IMR-90 (cell line): ENCODE results near the gene SBF1. TPM values are rescaled to one million over a fixed set of nuclear protein-coding genes. Genes with fewer than 3 reads are reported as not detected.

Experiments
- ATAC-seq: fragments of 200-7000 bp; cut with Tn5 transposase; 2 replicates; pipeline ENCODE4 v1.9.1; 2020; ENCODE audit warnings: low read depth, mild to moderate bottlenecking, moderate library complexity
- BruUV-seq: library from RNA; stranded (reverse); fragments of 400-500 nt; replicated peaks from 2 replicates; lab custom pipeline; 2021; lab: Mats Ljungman, UMichigan
- CTCF ChIA-PET: fragments of 300-600 bp; formaldehyde crosslinking; extraction: SDS; loops from one replicate; lab custom pipeline; 2021; ENCODE audit warnings: antibody characterized with exemption; lab: Yijun Ruan, JAX
- POLR2A ChIA-PET: fragments of 300-600 bp; sonication (Branson Sonifier 250); formaldehyde crosslinking; loops from one replicate; lab custom pipeline; 2022; ENCODE audit warnings: antibody characterized with exemption; ENCODE audit not compliant: unreplicated experiment; lab: Charles Lee
- DNase-seq: peaks from one replicate; pipeline ENCODE4 v3.0.0; 2013
- H2AFZ ChIP-seq: replicated peaks from 2 replicates; pipeline ENCODE3; 2013; ENCODE audit warnings: low read length, mild to moderate bottlenecking; ENCODE audit not compliant: poor library complexity
- H2AK5ac ChIP-seq: 2 replicates; pipeline ENCODE4 v1.6.1; 2013; ENCODE audit warnings: low read depth, low read length, inconsistent platforms
- H2AK9ac ChIP-seq: replicated peaks from 2 replicates; pipeline ENCODE3; 2013; ENCODE audit warnings: mild to moderate bottlenecking, low read depth, low read length, moderate library complexity; ENCODE audit not compliant: poor library complexity
- H2BK120ac ChIP-seq: 2 replicates; pipeline ENCODE4 v1.6.1; 2013; ENCODE audit warnings: low read depth, low read length, inconsistent platforms
- H2BK15ac ChIP-seq: 3 replicates; pipeline ENCODE4 v1.6.1; 2013; ENCODE audit warnings: low read depth, low read length, inconsistent platforms
- H2BK20ac ChIP-seq: 2 replicates; pipeline ENCODE4 v1.6.1; 2013; ENCODE audit warnings: low read depth, mild to moderate bottlenecking, inconsistent platforms, low read length, moderate library complexity
- H2BK5ac ChIP-seq: 2 replicates; pipeline ENCODE4 v1.6.1; 2013; ENCODE audit warnings: mild to moderate bottlenecking, low read depth, low read length, inconsistent platforms; ENCODE audit not compliant: poor library complexity, severe bottlenecking
- H3K14ac ChIP-seq: replicated peaks from 2 replicates; pipeline ENCODE4 v1.6.1; 2013; ENCODE audit warnings: low read depth, low read length, inconsistent platforms
- H3K18ac ChIP-seq: 2 replicates; pipeline ENCODE4 v1.6.1; 2013; ENCODE audit warnings: low read depth, low read length, control low read depth
- H3K23ac ChIP-seq: 2 replicates; pipeline ENCODE4 v1.6.1; 2013; ENCODE audit warnings: low read depth, low read length, inconsistent platforms
- H3K27ac ChIP-seq: 2 replicates; pipeline ENCODE4 v1.5.1; 2013; ENCODE audit warnings: mild to moderate bottlenecking, control low read depth, low read length; ENCODE audit not compliant: insufficient read depth
- H3K27me3 ChIP-seq: 2 replicates; pipeline ENCODE4 v1.6.1; 2013; ENCODE audit warnings: low read length; ENCODE audit not compliant: control insufficient read depth, insufficient read depth
- H3K36me3 ChIP-seq: 2 replicates; pipeline ENCODE4 v1.6.1; 2013; ENCODE audit warnings: low read length, mixed read lengths; ENCODE audit not compliant: control insufficient read depth, insufficient read depth
- H3K4ac ChIP-seq: 2 replicates; pipeline ENCODE4 v1.6.1; 2013; ENCODE audit warnings: low read depth, low read length, inconsistent platforms
- H3K4me1 ChIP-seq: 2 replicates; pipeline ENCODE4 v1.6.1; 2013; ENCODE audit warnings: low read length, mixed read lengths; ENCODE audit not compliant: control insufficient read depth, insufficient read depth
- H3K4me2 ChIP-seq: 2 replicates; pipeline ENCODE4 v1.6.1; 2013; ENCODE audit warnings: low read depth, mild to moderate bottlenecking, control low read depth, low read length, moderate library complexity
- H3K4me3 ChIP-seq: 2 replicates; pipeline ENCODE4 v1.5.1; 2013; ENCODE audit warnings: low read depth, mild to moderate bottlenecking, control low read depth, low read length, moderate library complexity; ENCODE audit not compliant: insufficient read depth
- H3K56ac ChIP-seq: 2 replicates; pipeline ENCODE4 v1.6.1; 2013; ENCODE audit warnings: low read length, inconsistent platforms; ENCODE audit not compliant: insufficient read depth; ENCODE audit errors: extremely low read depth
- H3K79me1 ChIP-seq, 2 experiments: 2 replicates each; pipeline ENCODE4 v1.6.1; 2013; ENCODE audit warnings: low read length in 2 of 2, inconsistent platforms in 1 of 2, low read depth in 1 of 2
- H3K9ac ChIP-seq: 2 replicates; pipeline ENCODE4 v1.6.1; 2013; ENCODE audit warnings: low read depth, low read length, control low read depth
- H3K9me1 ChIP-seq: 2 replicates; pipeline ENCODE4 v1.6.1; 2013; ENCODE audit warnings: low read length, inconsistent platforms; ENCODE audit not compliant: insufficient read depth
- H3K9me3 ChIP-seq: 2 replicates; pipeline ENCODE4 v1.6.1; 2013; ENCODE audit warnings: low read length; ENCODE audit not compliant: control insufficient read depth, insufficient read depth
- H4K20me1 ChIP-seq: 2 replicates; pipeline ENCODE4 v1.6.1; 2013; ENCODE audit warnings: low read length, inconsistent platforms; ENCODE audit not compliant: insufficient read depth
- H4K5ac ChIP-seq: 2 replicates; pipeline ENCODE4 v1.6.1; 2013; ENCODE audit warnings: mild to moderate bottlenecking, low read depth, low read length, control low read depth
- H4K8ac ChIP-seq, 2 experiments: 2 replicates each; pipeline ENCODE4 v1.6.1; 2013; ENCODE audit warnings: low read depth in 2 of 2, low read length in 2 of 2, control low read depth in 1 of 2, inconsistent platforms in 1 of 2
- H4K91ac ChIP-seq: 2 replicates; pipeline ENCODE4 v1.6.1; 2013; ENCODE audit warnings: low read depth, low read length, inconsistent platforms; ENCODE audit not compliant: insufficient read depth
- CEBPB ChIP-seq: IDR thresholded peaks from 2 replicates; pipeline ENCODE4 v1.6.1; 2012; ENCODE audit warnings: low read depth, low read length, improper control_type of control experiment
- CHD1 ChIP-seq: IDR thresholded peaks from 2 replicates; pipeline ENCODE4 v1.6.1; 2012; ENCODE audit warnings: low read depth, low read length, improper control_type of control experiment
- ELK1 ChIP-seq: fragments of 150-350 bp; IDR thresholded peaks from 2 replicates; pipeline ENCODE4 v1.6.1; 2016; ENCODE audit warnings: low read depth, mild to moderate bottlenecking, low read length, moderate library complexity, borderline replicate concordance
- FOS ChIP-seq: fragments of 150-350 bp; IDR thresholded peaks from 2 replicates; pipeline ENCODE4 v1.6.1; 2016; ENCODE audit warnings: low read depth, low read length
- MAFK ChIP-seq: IDR thresholded peaks from 2 replicates; pipeline ENCODE4 v1.6.1; 2012; ENCODE audit warnings: low read depth, low read length, improper control_type of control experiment
- MXI1 ChIP-seq: IDR thresholded peaks from 2 replicates; pipeline ENCODE4 v1.6.1; 2012; ENCODE audit warnings: low read depth, mild to moderate bottlenecking, low read length, moderate library complexity, borderline replicate concordance
- NFE2L2 ChIP-seq: fragments of 150-350 bp; IDR thresholded peaks from 2 replicates; pipeline ENCODE4 v1.6.1; 2016; ENCODE audit warnings: low read depth, mild to moderate bottlenecking, low read length
- RCOR1 ChIP-seq: IDR thresholded peaks from 2 replicates; pipeline ENCODE4 v1.6.1; 2012; ENCODE audit warnings: mild to moderate bottlenecking, low read length, improper control_type of control experiment; ENCODE audit not compliant: insufficient replicate concordance
- SMC3 ChIP-seq: fragments of 150-350 bp; IDR thresholded peaks from 2 replicates; pipeline ENCODE4 v1.6.1; 2016; ENCODE audit warnings: low read depth, mild to moderate bottlenecking, antibody characterized with exemption, low read length, moderate library complexity
- USF2 ChIP-seq: fragments of 150-350 bp; IDR thresholded peaks from 2 replicates; pipeline ENCODE4 v1.6.1; 2017; ENCODE audit warnings: mild to moderate bottlenecking, antibody characterized with exemption, low read length, low read depth
- WGBS, 2 experiments: methylation state at CpG; one replicate each; pipeline versions ENCODE4 v1.1.5 to v1.1.7; 2013; ENCODE audit warnings: missing lambda C conversion rate in 2 of 2; ENCODE audit not compliant: insufficient read length in 1 of 2; ENCODE audit errors: extremely low coverage in 2 of 2; 5-methylcytosine and 5-hydroxymethylcytosine counted together
- dilution Hi-C: fragments of 300-500 bp; cut with HindIII; formaldehyde crosslinking; loops from one replicate; pipeline ENCODE4 v1.14.3; 2018; ENCODE audit warnings: low sequenced_read_pairs; ENCODE audit not compliant: unreplicated experiment
- in situ Hi-C: fragments of 300-500 bp; cut with MboI; formaldehyde crosslinking; loops from 3 replicates; pipeline ENCODE4 v1.14.3; 2019; ENCODE audit warnings: low sequenced_read_pairs, inconsistent platforms, mixed read lengths
- intact Hi-C: fragments of 100-400 bp; cut with micrococcal nuclease; formaldehyde crosslinking; loops from 2 replicates; pipeline ENCODE4 v1.10.0; 2022
- polyA plus RNA-seq, 3 experiments: library from polyadenylated mRNA; depleted of rRNA; stranded (reverse); fragments of >200 nt; gene quantifications; 2 replicates each; pipeline ENCODE4 v1.2.3, GENCODE V29; 2012; ENCODE audit warnings: low replicate concordance in 1 of 3
- total RNA-seq: library from RNA; depleted of rRNA; stranded (reverse); fragments of >200 nt; gene quantifications from 2 replicates; pipeline ENCODE4 v1.2.3, GENCODE V29; 2012

SBF1 gene
- total and polyA plus RNA-seq, 2 of the 4 experiments (the other 2 are of a cell fraction), result 21.5 to 33.2 TPM

DNA sequence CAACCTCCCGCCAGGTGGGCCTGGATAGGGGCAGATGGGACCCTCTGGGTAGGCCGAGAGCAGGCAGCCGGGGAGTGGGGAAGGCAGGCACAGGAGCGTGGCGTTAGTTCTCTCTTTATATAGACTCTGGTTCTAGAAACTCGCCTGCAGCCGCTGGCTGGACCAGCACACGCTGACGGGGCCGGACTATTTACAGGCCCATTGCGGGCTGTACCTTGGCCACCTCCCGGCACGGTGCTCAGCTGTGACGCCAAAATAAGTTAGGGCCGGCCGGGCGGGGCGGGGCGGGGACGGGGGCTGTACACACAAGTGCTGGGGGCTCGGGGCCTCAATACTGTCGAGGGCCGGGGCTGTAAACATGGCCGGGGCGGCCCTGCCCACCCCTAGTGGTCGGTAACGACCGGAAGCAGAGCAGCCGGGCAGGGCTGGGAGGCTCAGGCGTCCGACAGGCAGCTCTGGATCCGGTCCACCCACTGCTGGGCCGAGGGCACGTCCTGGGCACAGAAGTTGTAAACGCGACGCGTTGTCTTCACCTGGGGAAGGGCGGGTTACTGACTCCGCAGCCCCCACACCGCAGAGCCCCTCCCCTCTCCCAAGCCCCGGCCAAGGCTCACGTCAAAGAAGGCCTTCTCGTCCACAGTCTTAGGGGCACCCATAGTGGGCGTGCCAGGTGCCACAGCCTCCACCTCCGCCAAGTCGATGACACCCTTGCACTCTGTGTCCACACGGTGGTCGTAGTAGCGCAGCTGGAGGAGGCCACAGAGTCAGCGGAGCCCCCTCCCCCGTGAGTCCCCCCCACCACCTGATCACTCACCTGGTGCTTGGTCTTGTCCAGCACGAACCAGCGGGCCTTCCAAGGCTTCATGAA is 27.9 kb downstream of the SBF1 start (continued):
- no peak for TF ChIP-seq NFE2L2

GRCh38 chr22:50445880-50446707 is 28.7 kb downstream of the SBF1 start:
- no peak overlapping the region for H4K5ac ChIP-seq
- dilution Hi-C loops (no loop called here), intact Hi-C loops (no loop called here), in situ Hi-C loops (no loop called here)
- ATAC-seq (no peak), DNase-seq (no peak)
- H3K4ac ChIP-seq, result no peak overlapping the region
- no peaks in the 10 kb centered on the region for H3K4me1 ChIP-seq
- no peak overlapping the region for H2AFZ ChIP-seq
- H3K36me3 ChIP-seq, result peaks cover 56% of the 10 kb centered on the region
- no peaks in the 10 kb centered on the region for H3K9me3 ChIP-seq
- peaks cover 0 to 16% of the 10 kb centered on the region in 2 experiments; a peak in 1 of 4 replicates for H3K79me1 ChIP-seq
- no peak overlapping the region for H3K23ac ChIP-seq
- H2AK5ac ChIP-seq, result no peak overlapping the region
- no TSS peak for BruUV-seq
- no peak overlapping the region for H2BK5ac ChIP-seq
- H3K4me3 ChIP-seq, result no peak overlapping the region
- H4K20me1 ChIP-seq, result peaks cover 28% of the 10 kb centered on the region
- H2BK15ac ChIP-seq, result no peak overlapping the region
- no peak overlapping the region for H3K18ac ChIP-seq
- H3K56ac ChIP-seq, result no peak overlapping the region
- CTCF ChIA-PET, result no interaction called here
- no peak overlapping the region for H3K4me2 ChIP-seq
- WGBS, 2 experiments, result 91% methylated on average over 5 of the region's 17 CpGs; no CpG with 5 or more reads in 1 of the 2 experiments
- no peak for TF ChIP-seq MXI1
- no peak for TF ChIP-seq ELK1
- no peak for TF ChIP-seq CHD1
- no peak for TF ChIP-seq USF2
- TF ChIP-seq FOS, result no peak
- no peak for TF ChIP-seq MAFK
- TF ChIP-seq CEBPB, result no peak
- no peak for TF ChIP-seq SMC3
- no peak for TF ChIP-seq RCOR1
- no peak overlapping the region for H2AK9ac ChIP-seq
- POLR2A ChIA-PET, result no interaction called here
- H3K27me3 ChIP-seq, result no peaks in the 10 kb centered on the region
- H4K8ac ChIP-seq, result no peak overlapping the region
- H3K14ac ChIP-seq, result no peak overlapping the region
- no peak overlapping the region for H3K9ac ChIP-seq
- no peak overlapping the region for H2BK20ac ChIP-seq
- no peak overlapping the region for H4K91ac ChIP-seq
- H2BK120ac ChIP-seq, result no peak overlapping the region
- no peaks in the 10 kb centered on the region for H3K9me1 ChIP-seq
- no peak overlapping the region for H3K27ac ChIP-seq
